Measurements from ENCODE around the gene ARF3. TPM values are rescaled to one million over a fixed set of nuclear protein-coding genes. Genes with fewer than 3 reads are reported as not detected.

The ARF3 gene
- total RNA-seq, 1 experiment from 2014 or later, result 166 TPM

GRCh38 chr12:48986720-48987291 is 29.5 kb upstream of the ARF3 start:
- H3K9me2 ChIP-seq (ENCODE audit: insufficient read depth), result no peaks in the 10 kb centered on the region
- ChIA-PET CTCF (interaction anchor here (1.7 to 2.4 kb wide), 3 partner anchors 9 to 133 kb away, joined by 16 to 47 read pairs (median 35); partner anchors contain the start of genes DDN, DDX23 and WNT1), POLR2A (interaction anchor here (0.6 kb wide), 1 partner anchor 1781 kb away, joined by 3 read pairs; no protein-coding TSS in a partner anchor), RAD21 (ENCODE audit: low non-redundant PET in 1 of 2, low total read pairs in 2 of 2, uncharacterized antibody in 2 of 2, unreplicated experiment in 2 of 2) (no interaction called here)
- intact Hi-C loops (cut with micrococcal nuclease), result no loop called here
- no peaks in the 10 kb centered on the region for H3K79me2 ChIP-seq (ENCODE audit: insufficient read depth, low read length)
- H3K27ac ChIP-seq (ENCODE audit: low read depth, low read length), result no peak overlapping the region
- no peaks in the 10 kb centered on the region for H4K20me1 ChIP-seq (ENCODE audit: insufficient read depth)
- no TSS peak for BruUV-seq (replicated peaks)
- H3K9me3 ChIP-seq (ENCODE audit: control insufficient read depth in 1 of 2, insufficient read depth in 1 of 2, low read depth in 1 of 2, low read length in 2 of 2), result no peaks in the 10 kb centered on the region
- no peaks in the 10 kb centered on the region for H3K36me3 ChIP-seq (ENCODE audit: control insufficient read depth in 1 of 2, insufficient read depth in 2 of 2, low read length in 2 of 2)
- no peak for TF ChIP-seq YY1 (IDR thresholded peaks at IDR 0.05; ENCODE audit: extremely low read depth, insufficient replicate concordance, low read depth, low read length)
- no peak for TF ChIP-seq POLR2AphosphoS5 (IDR thresholded peaks at IDR 0.05; ENCODE audit: low read depth, low read length)
- no peak for TF ChIP-seq JUND (IDR thresholded peaks at IDR 0.05)
- no peak for TF ChIP-seq CTCF (IDR thresholded peaks at IDR 0.05 in 2 of 3, conservative IDR thresholded peaks at IDR 0.05 in 1 of 3; ENCODE audit: borderline replicate concordance in 1 of 3, insufficient read depth in 1 of 3, low read depth in 2 of 3, low read length in 2 of 3)
- no peak for TF ChIP-seq CEBPB (IDR thresholded peaks at IDR 0.05; ENCODE audit: low read depth)
- no peak for TF ChIP-seq EZH2phosphoT487 (IDR thresholded peaks at IDR 0.05; ENCODE audit: borderline replicate concordance)
- no peak for TF ChIP-seq RAD21 (IDR thresholded peaks at IDR 0.05; ENCODE audit: low read depth)
- no peak for TF ChIP-seq MAX (IDR thresholded peaks at IDR 0.05)
- no peak for TF ChIP-seq ELF1 (IDR thresholded peaks at IDR 0.05; ENCODE audit: borderline replicate concordance, low read depth)
- no peak overlapping the region for H3K9ac ChIP-seq (ENCODE audit: low read length)
- peaks cover 0 to 14% of the 10 kb centered on the region in 2 experiments; a peak in 3 of 4 replicates for H3K4me1 ChIP-seq (ENCODE audit: control insufficient read depth in 1 of 2, insufficient read depth in 2 of 2, low read length in 2 of 2)
- ATAC-seq (no peak), DNase-seq (ENCODE audit: low read depth, low spot score) (no peak)
- no peak overlapping the region for H3K4me2 ChIP-seq (ENCODE audit: low read length)
- no peak overlapping the region for H2AFZ ChIP-seq (ENCODE audit: low read depth, low read length, poor library complexity, severe bottlenecking)
- H3K4me3 ChIP-seq (replicated peaks in 1 of 2; ENCODE audit: low read depth in 1 of 2, low read length in 2 of 2), result no peak overlapping the region
- peaks cover 7% of the 10 kb centered on the region; the same call in 1 of the 2 replicates for H3K27me3 ChIP-seq (ENCODE audit: insufficient read depth, low read length)

Data from HCT116 (cell line).